KBM-7 (cell line): ENCODE measurements around the gene AP1M1.
A peak's percentile ranks its signal among the peaks of the same experiment; 100 is the strongest.

Experiments
- DNase-seq: peaks from one replicate; pipeline ENCODE4 v3.0.0-alpha.2; 2015
- in situ Hi-C: fragments of 300-500 bp; cut with MboI; formaldehyde crosslinking; loops from 2 replicates; pipeline ENCODE4 v1.14.3; 2020; ENCODE audit warnings: low sequenced_read_pairs, low pct_unique_long_range_greater_than_20kb, mixed read lengths

The AP1M1 gene

DNA sequence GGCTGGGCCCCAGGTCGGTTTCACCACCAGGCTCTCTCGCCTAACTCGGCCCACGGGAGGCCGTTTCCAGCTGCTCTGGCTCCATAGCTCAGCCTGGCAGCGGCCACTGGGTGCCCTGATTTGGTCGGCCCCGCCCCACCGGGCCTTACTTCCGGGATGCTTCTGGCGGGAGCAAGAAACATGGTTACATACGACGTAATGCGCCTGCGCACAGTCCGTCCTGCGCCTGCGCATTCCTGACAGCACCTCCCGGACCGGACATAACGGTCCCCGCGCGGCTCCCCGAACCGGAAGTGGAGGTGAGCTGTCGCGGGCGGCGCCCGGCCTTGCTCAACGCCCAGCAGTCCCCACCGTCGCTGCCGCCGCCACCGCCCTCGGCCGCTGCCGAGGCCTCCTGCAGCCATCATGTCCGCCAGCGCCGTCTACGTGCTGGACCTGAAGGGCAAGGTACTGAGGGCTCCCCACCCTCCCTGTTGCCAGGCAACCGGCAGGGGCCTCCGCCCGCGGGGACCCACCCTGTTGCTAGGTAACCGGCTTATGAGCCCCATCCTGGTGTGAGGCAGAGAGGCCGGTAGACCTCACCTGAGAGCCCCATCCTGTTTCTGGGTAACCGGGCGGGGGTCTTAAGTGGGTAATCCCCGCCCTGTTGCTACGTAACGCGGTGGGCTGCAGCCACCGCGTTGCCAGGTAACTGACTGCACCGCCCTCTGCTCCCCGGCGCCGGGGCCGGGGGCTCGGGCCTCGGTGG, at the start of gene AP1M1:
AP1M1 (plus strand) TSS at position 290 of the 748 bp plus-strand sequence; CDS start at position 406, 116 bp downstream.
- in situ Hi-C loops, result loop anchor here (25.0 kb wide), 1 partner anchor 560 kb away; the partner anchor contains the start of gene CYP4F3
- DNase-seq, result peak; percentile 96

DNA sequence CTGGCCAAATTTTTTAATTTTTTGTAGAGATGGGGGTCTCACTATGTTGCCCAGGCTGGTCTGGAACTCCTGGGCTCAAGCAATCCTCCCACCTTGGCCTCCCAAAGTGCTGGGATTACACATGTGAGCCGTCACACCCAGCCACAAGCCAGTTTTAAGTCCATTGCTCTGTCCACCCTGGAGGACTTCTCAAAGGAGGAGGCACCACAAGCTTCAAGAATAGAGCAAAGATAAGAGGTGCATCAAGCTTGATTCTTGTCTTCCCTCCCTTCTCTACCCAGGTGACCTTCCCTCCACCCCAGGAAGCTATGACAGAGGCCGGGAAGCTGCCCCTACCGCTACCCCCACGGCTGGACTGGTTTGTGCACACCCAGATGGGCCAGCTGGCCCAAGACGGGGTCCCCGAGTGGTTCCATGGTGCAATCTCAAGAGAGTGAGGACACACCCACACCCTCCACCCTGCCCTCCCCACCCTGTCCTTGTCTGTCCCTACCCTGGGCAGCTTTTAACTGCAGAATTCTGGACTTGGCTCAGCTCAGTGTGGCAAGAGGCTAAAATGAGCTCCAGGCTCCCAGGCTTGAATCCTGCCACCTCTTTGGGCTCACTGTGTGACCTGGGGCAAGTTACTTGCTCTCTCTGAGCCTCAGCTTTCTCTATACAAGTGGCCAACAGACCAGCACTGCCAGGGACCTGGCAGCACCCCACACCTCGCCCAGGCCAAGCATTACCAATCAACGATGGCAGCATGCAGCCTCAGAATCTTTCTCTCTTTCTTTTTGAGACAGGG, 49.1 kb upstream of the AP1M1 start:
- DNase-seq, result no peak
- in situ Hi-C loops, result no loop called here

DNA sequence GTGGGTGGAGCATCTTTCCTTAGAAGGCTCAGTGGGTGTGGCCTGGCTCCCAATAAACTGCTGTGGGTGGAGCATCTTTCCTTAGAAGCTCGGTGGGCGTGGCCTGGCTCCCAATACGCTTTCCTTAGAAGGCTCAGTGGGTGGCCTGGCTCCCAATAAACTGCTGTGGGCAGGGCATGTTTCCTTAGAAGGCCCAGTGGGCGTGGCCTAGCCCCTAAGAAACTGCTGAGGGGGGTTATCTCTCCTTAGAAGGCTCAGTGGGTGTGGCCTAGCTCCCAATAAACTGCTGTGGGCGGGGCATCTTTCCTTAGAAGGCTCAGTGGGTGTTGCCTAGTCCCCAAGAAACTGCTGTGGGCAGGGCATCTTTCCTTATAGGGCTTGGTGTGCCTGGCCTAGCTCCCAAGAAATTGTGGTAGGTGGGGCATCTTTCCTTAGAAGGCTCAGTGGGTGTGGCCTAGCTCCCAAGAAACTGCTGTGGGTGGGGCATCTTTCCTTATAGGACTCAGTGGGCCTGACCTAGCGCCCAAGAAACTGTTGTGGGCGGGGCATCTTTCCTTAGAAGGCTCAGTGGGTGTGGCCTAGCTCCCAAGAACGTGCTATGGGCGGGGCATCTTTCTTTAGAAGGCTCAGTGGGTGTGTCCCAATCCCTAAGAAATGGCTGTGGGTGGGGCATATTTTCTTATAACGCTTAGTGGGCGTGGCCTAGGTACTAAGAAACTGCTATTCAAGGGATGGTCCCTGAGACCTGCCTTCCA, 44.0 kb upstream of the AP1M1 start:
- DNase-seq, result peak; percentile 64
- in situ Hi-C loops, result no loop called here

GRCh38 chr19:16154557-16154956, 43.2 kb upstream of the AP1M1 start:
- in situ Hi-C loops, result no loop called here
- DNase-seq, result no peak

DNA sequence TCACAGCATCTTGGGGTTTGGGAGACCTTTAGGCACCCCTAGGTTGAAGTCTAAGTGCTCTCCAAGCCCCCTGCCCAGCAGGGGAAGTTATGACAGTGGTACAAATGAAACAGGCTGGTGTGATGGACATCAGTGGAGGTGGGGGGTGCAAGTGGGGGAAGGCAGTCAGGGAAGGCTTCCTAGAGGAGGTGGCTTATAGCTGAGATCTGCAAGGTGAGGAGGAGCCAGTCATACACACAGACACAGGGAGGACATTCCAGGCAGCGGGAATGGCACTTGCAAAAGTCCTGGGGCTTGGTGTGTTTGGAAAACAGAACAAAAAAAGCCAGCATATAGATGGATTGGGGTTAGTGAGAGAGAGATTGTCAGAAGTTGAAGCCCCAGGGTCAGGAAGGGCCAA, 42.6 kb upstream of the AP1M1 start:
- in situ Hi-C loops, result no loop called here
- no peak for DNase-seq

DNA sequence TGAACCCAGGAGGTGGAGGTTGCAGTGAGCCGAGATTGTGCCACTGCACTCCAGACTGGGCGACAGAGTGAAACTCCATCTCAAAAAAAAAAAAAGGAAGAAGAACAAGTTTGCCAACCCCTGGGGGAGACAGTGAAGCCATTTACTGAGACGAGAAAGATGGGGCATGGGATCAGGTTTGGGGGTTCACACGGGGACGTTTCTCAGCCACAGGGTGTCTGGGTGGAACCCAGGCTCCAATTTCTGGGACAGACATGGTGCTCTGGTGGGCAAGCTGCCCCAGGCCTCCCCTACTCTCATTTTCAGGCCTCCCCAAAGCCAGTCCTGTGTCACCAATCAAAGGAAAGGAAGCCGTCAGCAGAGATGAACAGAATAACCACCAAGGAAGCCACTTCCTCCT, 40.8 kb upstream of the AP1M1 start:
- DNase-seq, result no peak
- in situ Hi-C loops, result no loop called here

GRCh38 chr19:16157601-16158000, 40.1 kb upstream of the AP1M1 start:
- in situ Hi-C loops, result no loop called here
- DNase-seq, result no peak

- DNase-seq, result no peak
- in situ Hi-C loops, result no loop called here
These were observed 38.1 kb upstream of the AP1M1 start for GRCh38 chr19:16159655-16160054.

GRCh38 chr19:16160445-16160942, 37.2 kb upstream of the AP1M1 start:
- in situ Hi-C loops, result no loop called here

DNA sequence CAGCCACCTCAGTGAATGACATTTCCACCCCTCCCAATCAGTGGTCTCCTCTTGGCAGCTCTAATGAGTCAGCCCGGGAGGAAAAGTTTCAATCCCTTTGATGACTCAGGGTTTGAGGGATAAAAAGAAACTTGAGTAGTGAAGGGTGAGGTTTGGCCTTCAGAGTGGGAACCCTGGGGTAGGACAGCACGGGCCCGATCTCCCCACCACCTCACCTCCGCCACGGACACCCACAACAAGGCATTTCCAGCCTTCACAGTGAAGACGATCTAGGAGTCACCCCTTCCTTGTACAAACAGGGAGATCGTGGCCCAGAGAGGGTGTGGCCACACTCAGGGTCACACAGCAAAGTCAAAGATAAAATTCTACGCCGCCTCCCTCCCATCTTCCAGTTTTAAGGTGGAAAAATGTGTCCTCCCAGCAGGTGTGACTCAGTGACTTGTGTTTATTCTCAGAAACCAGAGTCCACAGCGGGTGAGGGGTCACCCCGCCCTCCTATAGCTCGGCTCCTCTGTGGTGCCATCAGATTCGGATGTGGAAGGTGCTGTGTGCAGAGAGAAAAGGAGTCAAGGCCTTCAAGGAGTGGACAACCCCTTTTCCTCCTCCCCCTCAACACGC, 36.7 kb upstream of the AP1M1 start:
- DNase-seq, result no peak
- in situ Hi-C loops, result no loop called here

More at GRCh38 chr19:16160445-16160942, 37.2 kb upstream of the AP1M1 start:
- no peak for DNase-seq

DNA sequence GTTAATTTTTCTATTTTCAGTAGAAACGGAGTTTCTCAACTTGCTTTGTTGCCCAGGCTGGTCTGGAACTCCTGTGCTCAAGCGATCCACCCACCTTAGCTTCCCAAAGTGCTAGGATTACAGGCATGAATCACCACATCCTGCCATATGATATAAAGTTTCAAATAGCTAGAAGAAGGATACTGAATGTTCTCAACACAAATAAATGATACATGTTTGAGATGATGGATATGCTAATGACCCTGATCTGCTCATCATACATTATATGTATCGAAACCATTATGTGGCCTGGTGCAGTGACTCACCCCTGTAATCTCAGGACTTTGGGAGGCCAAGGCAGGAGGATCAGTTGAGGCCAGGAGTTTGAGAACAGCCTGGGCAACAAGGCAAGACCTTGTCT, 35.9 kb upstream of the AP1M1 start:
- DNase-seq, result no peak
- in situ Hi-C loops, result no loop called here

DNA sequence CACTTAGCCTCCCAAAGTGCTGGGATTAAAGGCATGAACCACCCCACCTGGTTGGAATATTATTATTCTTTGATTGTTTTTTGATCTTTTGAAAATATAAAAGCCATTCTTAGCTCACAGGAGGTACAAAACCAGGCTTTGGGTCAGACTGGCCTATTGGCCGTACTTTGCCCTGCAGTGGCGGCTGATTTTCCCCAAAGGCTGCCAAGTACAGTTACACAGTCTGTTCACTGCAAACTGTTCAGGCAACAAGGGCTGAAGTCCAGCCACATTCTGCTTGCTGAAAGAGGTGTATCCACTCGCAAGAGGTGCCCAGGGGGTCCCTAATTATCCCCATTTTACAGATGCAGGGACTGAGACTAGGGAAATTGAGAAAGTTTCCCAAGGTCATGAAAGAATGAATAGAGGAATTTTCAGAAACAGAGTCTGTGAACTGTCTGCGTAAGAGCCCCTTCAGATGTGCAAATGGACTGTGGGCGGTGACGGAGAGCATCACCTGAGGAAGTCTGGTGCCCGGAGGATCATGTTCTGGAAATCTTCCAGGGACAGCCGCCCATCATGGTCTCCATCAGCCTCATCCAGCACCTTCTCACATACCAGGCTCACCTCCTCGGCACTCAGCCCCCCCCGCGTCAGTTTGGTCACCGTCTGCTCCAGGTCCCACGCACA, 33.4 kb upstream of the AP1M1 start:
- DNase-seq, result no peak
- in situ Hi-C loops, result no loop called here

- no peak for DNase-seq
- in situ Hi-C loops, result no loop called here
These were observed 31.3 kb upstream of the AP1M1 start for GRCh38 chr19:16166417-16166816.

- in situ Hi-C loops, result no loop called here
- no peak for DNase-seq
These were observed 30.7 kb upstream of the AP1M1 start for GRCh38 chr19:16167055-16167454.

DNA sequence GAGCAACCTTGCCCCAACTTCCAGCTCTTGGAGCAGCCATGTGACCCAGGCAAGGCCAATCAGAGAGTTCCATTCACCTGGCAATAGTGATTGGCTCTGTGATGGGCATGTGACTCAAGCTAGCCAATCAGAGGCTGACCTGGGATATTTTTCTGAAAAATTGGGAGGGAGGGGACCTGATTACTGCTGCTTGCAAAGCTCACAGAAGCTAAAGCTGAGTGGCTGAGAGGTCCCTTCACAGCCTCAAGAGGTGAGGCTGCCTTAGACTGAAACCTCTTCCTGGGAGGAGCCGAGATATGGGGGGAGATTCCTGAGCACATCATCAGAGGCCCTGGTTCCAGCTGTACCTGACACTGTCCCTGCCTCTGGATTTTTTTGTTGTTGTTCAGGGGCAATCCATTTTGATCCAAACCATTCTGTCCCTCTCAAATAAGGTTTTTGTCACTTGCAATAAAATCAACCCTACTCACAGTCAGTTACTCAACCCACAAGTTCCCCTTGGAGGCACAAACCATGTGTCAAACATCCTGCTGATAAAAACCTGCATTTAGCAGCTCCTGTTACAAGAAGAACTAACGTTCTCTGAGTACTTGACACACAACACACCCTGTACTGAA, 29.1 kb upstream of the AP1M1 start:
- peak; percentile 90 for DNase-seq
- in situ Hi-C loops, result no loop called here

- in situ Hi-C loops, result no loop called here
- DNase-seq, result no peak
These were observed 27.6 kb upstream of the AP1M1 start for GRCh38 chr19:16170134-16170533.

- in situ Hi-C loops, result loop anchor here (25.0 kb wide), 1 partner anchor 539 kb away; the partner anchor contains the start of gene CYP4F3
- no peak for DNase-seq
These were observed 21.8 kb upstream of the AP1M1 start for GRCh38 chr19:16175954-16176353.

- in situ Hi-C loops, result loop anchor here (25.0 kb wide), 1 partner anchor 542 kb away; the partner anchor contains the start of gene CYP4F3
- peak; percentile 35 for DNase-seq
These were observed 18.8 kb upstream of the AP1M1 start for GRCh38 chr19:16178866-16179265.
